Liver (tissue), 9 donors: ENCODE data around the gene STC2. TPM values are rescaled to one million over a fixed set of nuclear protein-coding genes. Genes with fewer than 3 reads are reported as not detected.

ENCODE experiments used
- DNase-seq: peaks from one replicate; pipeline ENCODE4 v3.0.0-alpha.2; 2017; ENCODE audit warnings: low spot score
- H3K27ac ChIP-seq, 2 donors: one replicate each; pipeline ENCODE4 v1.7.0; 2013; ENCODE audit warnings: inconsistent platforms in 2 of 2, low read length in 2 of 2, control low read depth in 1 of 2, low read depth in 1 of 2, mild to moderate bottlenecking in 1 of 2
- H3K27me3 ChIP-seq, 4 donors: one replicate each; pipeline versions ENCODE4 v1.6.1 to v1.7.0; 2013; ENCODE audit warnings: low read length in 3 of 4, inconsistent platforms in 1 of 4, mild to moderate bottlenecking in 1 of 4, moderate library complexity in 1 of 4; ENCODE audit not compliant: control insufficient read depth in 4 of 4, insufficient read depth in 4 of 4
- H3K36me3 ChIP-seq, 4 donors: one replicate each; pipeline versions ENCODE4 v1.6.1 to v1.7.0; 2013; ENCODE audit warnings: low read length in 3 of 4, mild to moderate bottlenecking in 3 of 4, low read depth in 1 of 4, moderate library complexity in 1 of 4; ENCODE audit not compliant: control insufficient read depth in 4 of 4, insufficient read depth in 3 of 4
- H3K4me1 ChIP-seq, 4 donors: one replicate each; pipeline versions ENCODE4 v1.6.1 to v1.7.0; 2013; ENCODE audit warnings: low read length in 3 of 4, mild to moderate bottlenecking in 3 of 4, moderate library complexity in 1 of 4; ENCODE audit not compliant: control insufficient read depth in 4 of 4, insufficient read depth in 4 of 4
- H3K4me3 ChIP-seq, 3 donors: one replicate each; pipeline versions ENCODE4 v1.6.1 to v1.7.0; 2013; ENCODE audit warnings: low read length in 3 of 3, control low read depth in 1 of 3, low read depth in 1 of 3, mild to moderate bottlenecking in 1 of 3
- H3K9ac ChIP-seq, 2 donors: one replicate each; pipeline ENCODE4 v1.7.0; 2013; ENCODE audit warnings: low read length in 2 of 2, mild to moderate bottlenecking in 2 of 2, moderate library complexity in 2 of 2, control low read depth in 1 of 2, low read depth in 1 of 2
- H3K9me3 ChIP-seq, 4 donors: one replicate each; pipeline versions ENCODE4 v1.6.1 to v1.7.0; 2013; ENCODE audit warnings: low read length in 3 of 4; ENCODE audit not compliant: control insufficient read depth in 4 of 4
- ATF3 ChIP-seq: IDR thresholded peaks from 2 replicates; pipeline ENCODE4 v1.6.1; 2016; ENCODE audit warnings: antibody characterized with exemption
- CTCF ChIP-seq: fragments of 150-350 bp; IDR thresholded peaks from 2 replicates; pipeline ENCODE4 v1.5.1; 2017; ENCODE audit warnings: improper control_type of control experiment, low read depth, low read length; ENCODE audit not compliant: missing input control
- FOXA1 ChIP-seq: IDR thresholded peaks from 2 replicates; pipeline ENCODE4 v1.6.1; 2016; ENCODE audit warnings: antibody characterized with exemption
- FOXA2 ChIP-seq: IDR thresholded peaks from 2 replicates; pipeline ENCODE4 v1.6.1; 2016; ENCODE audit warnings: antibody characterized with exemption
- GABPA ChIP-seq, 2 donors: IDR thresholded peaks in 1 of 2; conservative IDR thresholded peaks in 1 of 2; 2 replicates each; pipeline ENCODE4 v1.6.1; 2016; ENCODE audit warnings: antibody characterized with exemption in 2 of 2, mild to moderate bottlenecking in 1 of 2, moderate library complexity in 1 of 2
- HNF4G ChIP-seq: IDR thresholded peaks from 2 replicates; pipeline ENCODE4 v1.6.1; 2016; ENCODE audit warnings: antibody characterized with exemption
- JUND ChIP-seq, 2 donors: IDR thresholded peaks; 2 replicates each; pipeline ENCODE4 v1.6.1; 2016; ENCODE audit warnings: antibody characterized with exemption in 2 of 2
- MAX ChIP-seq: IDR thresholded peaks from 2 replicates; pipeline ENCODE4 v1.6.1; 2016; ENCODE audit warnings: antibody characterized with exemption
- NR2F2 ChIP-seq: IDR thresholded peaks from 2 replicates; pipeline ENCODE4 v1.6.1; 2016; ENCODE audit warnings: antibody characterized with exemption
- RAD21 ChIP-seq, 2 donors: IDR thresholded peaks; 2 replicates each; pipeline ENCODE4 v1.6.1; 2016; ENCODE audit warnings: antibody characterized with exemption in 2 of 2, mild to moderate bottlenecking in 2 of 2
- REST ChIP-seq: IDR thresholded peaks from 2 replicates; pipeline ENCODE4 v1.6.1; 2016; ENCODE audit warnings: antibody characterized with exemption, mild to moderate bottlenecking
- SP1 ChIP-seq: IDR thresholded peaks from 2 replicates; pipeline ENCODE4 v1.6.1; 2018; ENCODE audit warnings: antibody characterized with exemption, mild to moderate bottlenecking
- YY1 ChIP-seq: IDR thresholded peaks from 2 replicates; pipeline ENCODE4 v1.6.1; 2016; ENCODE audit warnings: antibody characterized with exemption, mild to moderate bottlenecking
- ZBTB33 ChIP-seq: IDR thresholded peaks from 2 replicates; pipeline ENCODE4 v1.6.1; 2016; ENCODE audit warnings: antibody characterized with exemption
- WGBS: extraction: QIAGEN DNeasy Blood & Tissue Kit; methylation state at CpG from one replicate; pipeline ENCODE4 v1.1.7; 2013; 5-methylcytosine and 5-hydroxymethylcytosine counted together
- polyA plus RNA-seq, 2 donors: library from polyadenylated mRNA; stranded (reverse) in 1 of 2; unstranded in 1 of 2; fragments of 200-250 nt in 1 of 2; fragments of >200 nt in 1 of 2; fragmentation: Nextera tagmentation in 1 of 2; extraction: Ambion mirVana in 1 of 2; gene quantifications; one replicate each; pipeline versions ENCODE4 v1.2.1 to v1.2.3, GENCODE V29; 2013 to 2015
- total RNA-seq, 2 donors: library from RNA; depleted of rRNA; stranded (reverse); fragments of >200 nt; gene quantifications; one replicate each; pipeline ENCODE4 v1.2.3, GENCODE V29; 2014
- donor health status: healthy.
- donor health status: healthy.
- donor health status: healthy.
- donor health status: healthy.
- donor health status: healthy.

The STC2 gene
- total and polyA plus RNA-seq, 4 donors = 0.04 to 0.18 (median 0.17) TPM; not detected in 1

GRCh38 chr5:173271419-173271818 lies 56.8 kb downstream of the STC2 start (continued):
- TF ChIP-seq ZBTB33 = no peak

- Histone ChIP-seq H3K36me3 (no peaks in the 10 kb centered on the region), H3K27ac (no peak overlapping the region), H3K9ac (no peak overlapping the region), H3K9me3 (no peaks in the 10 kb centered on the region), H3K4me1 (peaks cover 0 to 7% (median 6%) of the 10 kb centered on the region in 4 donors), H3K4me3 (no peak overlapping the region), H3K27me3 (peaks cover 0 to 3% (median 0%) of the 10 kb centered on the region in 4 donors)
- TF ChIP-seq ZBTB33 (no peak), JUND (IDR thresholded peaks at IDR 0.05) (no peak), YY1 (no peak), REST (no peak), SP1 (no peak), FOXA1 (no peak), FOXA2 (no peak), NR2F2 (no peak), ATF3 (no peak), HNF4G (no peak), CTCF (no peak), GABPA (IDR thresholded peaks at IDR 0.05 in 1 of 2, conservative IDR thresholded peaks at IDR 0.05 in 1 of 2) (no peak), MAX (no peak), RAD21 (IDR thresholded peaks at IDR 0.05) (no peak)
- WGBS = 74% methylated on average over 14 of the region's 14 CpGs
- no peak for DNase-seq
These were observed 59.3 kb downstream of the STC2 start for GRCh38 chr5:173268750-173269432.
